ENCODE data around the gene ZNF235.
"Not testable (repeated sequence)": the region's sequence is repeated elsewhere in the genome, so short reads cannot be mapped to it uniquely, and the experiment has no call there.

Gene ZNF235

DNA sequence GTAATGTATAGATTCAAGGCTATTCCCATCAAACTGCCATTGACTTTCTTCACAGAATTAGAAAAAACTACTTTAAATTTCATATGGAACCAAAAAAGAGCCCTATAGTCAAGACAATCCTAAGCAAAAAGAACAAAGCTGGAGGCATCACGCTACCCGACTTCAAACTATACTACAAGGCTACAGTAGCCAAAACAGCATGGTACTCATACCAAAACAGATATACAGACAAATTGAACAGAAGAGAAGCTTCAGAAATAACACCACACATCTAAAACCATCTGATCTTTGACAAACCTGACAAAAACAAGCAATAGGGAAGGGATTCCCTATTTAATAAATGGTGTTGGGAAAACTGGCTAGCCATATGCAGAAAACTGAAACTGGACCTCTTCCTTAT lies 52.5 kb downstream of the ZNF235 start:
- POLR2A ChIA-PET = not testable (repeated sequence)
- CTCF ChIA-PET = interaction anchor here (0.6 kb wide), 1 partner anchor 42 kb away, joined by 3 read pairs; no protein-coding TSS in a partner anchor
- H3K9me3 ChIP-seq (ENCODE audit: control insufficient read depth, insufficient read depth, low read depth, low read length) = peaks cover 83% of the 10 kb centered on the region

DNA sequence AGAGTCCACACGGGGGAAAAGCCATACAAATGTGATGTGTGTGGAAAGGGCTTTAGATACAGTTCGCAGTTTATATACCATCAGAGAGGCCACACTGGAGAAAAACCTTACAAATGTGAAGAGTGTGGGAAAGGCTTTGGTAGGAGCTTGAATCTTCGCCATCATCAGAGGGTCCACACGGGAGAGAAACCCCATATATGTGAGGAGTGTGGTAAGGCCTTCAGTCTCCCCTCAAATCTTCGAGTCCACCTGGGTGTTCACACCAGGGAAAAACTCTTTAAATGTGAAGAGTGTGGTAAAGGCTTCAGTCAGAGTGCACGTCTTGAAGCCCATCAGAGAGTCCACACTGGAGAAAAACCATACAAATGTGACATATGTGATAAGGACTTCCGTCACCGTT lies 68.4 kb downstream of the ZNF235 start:
- no peaks in the 10 kb centered on the region for H3K4me1 ChIP-seq (ENCODE audit: control insufficient read depth, insufficient read depth, low read length)
- TF ChIP-seq HOXC10 (CRISPR knock-in tag; IDR thresholded peaks at IDR 0.05) (no peak), ZNF677 (tag by site-specific recombination; IDR thresholded peaks at IDR 0.05) (peak; percentile 60; the same call in 1 of the 2 replicates), ZNF366 (tag by site-specific recombination; conservative IDR thresholded peaks at IDR 0.05) (no peak)
- TF ChIP-seq, protein P1, sequence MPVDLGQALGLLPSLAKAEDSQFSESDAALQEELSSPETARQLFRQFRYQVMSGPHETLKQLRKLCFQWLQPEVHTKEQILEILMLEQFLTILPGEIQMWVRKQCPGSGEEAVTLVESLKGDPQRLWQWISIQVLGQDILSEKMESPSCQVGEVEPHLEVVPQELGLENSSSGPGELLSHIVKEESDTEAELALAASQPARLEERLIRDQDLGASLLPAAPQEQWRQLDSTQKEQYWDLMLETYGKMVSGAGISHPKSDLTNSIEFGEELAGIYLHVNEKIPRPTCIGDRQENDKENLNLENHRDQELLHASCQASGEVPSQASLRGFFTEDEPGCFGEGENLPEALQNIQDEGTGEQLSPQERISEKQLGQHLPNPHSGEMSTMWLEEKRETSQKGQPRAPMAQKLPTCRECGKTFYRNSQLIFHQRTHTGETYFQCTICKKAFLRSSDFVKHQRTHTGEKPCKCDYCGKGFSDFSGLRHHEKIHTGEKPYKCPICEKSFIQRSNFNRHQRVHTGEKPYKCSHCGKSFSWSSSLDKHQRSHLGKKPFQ (tag by site-specific recombination; IDR thresholded peaks at IDR 0.05) = peak; percentile 53
- H3K9me3 ChIP-seq (ENCODE audit: control insufficient read depth, insufficient read depth, low read depth, low read length) = peaks cover 65% of the 10 kb centered on the region
- ChIA-PET POLR2A (no interaction called here), CTCF (interaction anchor here (0.6 to 1.0 kb wide), 2 partner anchors 20 to 31 kb away, joined by 3 to 4 read pairs; no protein-coding TSS in a partner anchor)
- H3K36me3 ChIP-seq (ENCODE audit: control insufficient read depth in 2 of 2, insufficient read depth in 1 of 2, low read length in 2 of 2) = peaks cover 55 to 97% of the 10 kb centered on the region in 2 experiments
- H3K27ac ChIP-seq (ENCODE audit: extremely low read depth, low read depth, low read length) = no peak overlapping the region
- H3K4me3 ChIP-seq (ENCODE audit: low read depth, low read length) = no peak overlapping the region

More for the DNA sequence above, 52.5 kb downstream of the ZNF235 start:
- not testable (repeated sequence) for H3K4me3 ChIP-seq (ENCODE audit: low read depth, low read length); H3K27ac ChIP-seq (ENCODE audit: extremely low read depth, low read depth, low read length); H3K4me1 ChIP-seq (ENCODE audit: control insufficient read depth, insufficient read depth, low read length)
- peaks cover 0 to 43% of the 10 kb centered on the region in 2 experiments; a peak in 2 of 3 replicates for H3K36me3 ChIP-seq (ENCODE audit: control insufficient read depth in 2 of 2, insufficient read depth in 1 of 2, low read length in 2 of 2)
- peak; percentile 36; the same call in 1 of the 2 replicates for TF ChIP-seq ZNF354C (tag by site-specific recombination; IDR thresholded peaks at IDR 0.05; ENCODE audit: borderline replicate concordance, low read depth)
- 0 out of 2 replicates have a peak, but pooled peaks have one; percentile 16 for TF ChIP-seq ZXDB (tag by site-specific recombination; IDR thresholded peaks at IDR 0.05)
- TF ChIP-seq ZBTB21 (tag by site-specific recombination; IDR thresholded peaks at IDR 0.05) = peak; percentile 14; the same call in 1 of the 2 replicates
- TF ChIP-seq, protein P2, sequence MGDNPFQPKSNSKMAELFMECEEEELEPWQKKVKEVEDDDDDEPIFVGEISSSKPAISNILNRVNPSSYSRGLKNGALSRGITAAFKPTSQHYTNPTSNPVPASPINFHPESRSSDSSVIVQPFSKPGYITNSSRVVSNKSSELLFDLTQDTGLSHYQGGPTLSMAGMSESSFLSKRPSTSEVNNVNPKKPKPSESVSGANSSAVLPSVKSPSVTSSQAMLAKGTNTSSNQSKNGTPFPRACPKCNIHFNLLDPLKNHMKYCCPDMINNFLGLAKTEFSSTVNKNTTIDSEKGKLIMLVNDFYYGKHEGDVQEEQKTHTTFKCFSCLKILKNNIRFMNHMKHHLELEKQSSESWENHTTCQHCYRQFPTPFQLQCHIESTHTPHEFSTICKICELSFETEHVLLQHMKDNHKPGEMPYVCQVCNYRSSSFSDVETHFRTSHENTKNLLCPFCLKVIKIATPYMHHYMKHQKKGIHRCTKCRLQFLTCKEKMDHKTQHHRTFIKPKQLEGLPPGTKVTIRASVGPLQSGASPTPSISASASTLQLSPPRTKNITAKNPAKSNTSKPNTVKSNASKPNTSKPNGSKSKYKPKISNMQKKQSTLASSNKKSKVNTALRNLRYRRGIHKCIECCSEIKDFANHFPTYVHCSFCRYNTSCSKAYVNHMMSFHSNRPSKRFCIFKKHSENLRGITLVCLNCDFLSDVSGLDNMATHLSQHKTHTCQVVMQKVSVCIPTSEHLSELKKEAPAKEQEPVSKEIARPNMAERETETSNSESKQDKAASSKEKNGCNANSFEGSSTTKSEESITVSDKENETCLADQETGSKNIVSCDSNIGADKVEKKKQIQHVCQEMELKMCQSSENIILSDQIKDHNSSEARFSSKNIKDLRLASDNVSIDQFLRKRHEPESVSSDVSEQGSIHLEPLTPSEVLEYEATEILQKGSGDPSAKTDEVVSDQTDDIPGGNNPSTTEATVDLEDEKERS (tag by site-specific recombination; IDR thresholded peaks at IDR 0.05) = peak; percentile 93; the same call in 1 of the 2 replicates
- TF ChIP-seq, protein P3, sequence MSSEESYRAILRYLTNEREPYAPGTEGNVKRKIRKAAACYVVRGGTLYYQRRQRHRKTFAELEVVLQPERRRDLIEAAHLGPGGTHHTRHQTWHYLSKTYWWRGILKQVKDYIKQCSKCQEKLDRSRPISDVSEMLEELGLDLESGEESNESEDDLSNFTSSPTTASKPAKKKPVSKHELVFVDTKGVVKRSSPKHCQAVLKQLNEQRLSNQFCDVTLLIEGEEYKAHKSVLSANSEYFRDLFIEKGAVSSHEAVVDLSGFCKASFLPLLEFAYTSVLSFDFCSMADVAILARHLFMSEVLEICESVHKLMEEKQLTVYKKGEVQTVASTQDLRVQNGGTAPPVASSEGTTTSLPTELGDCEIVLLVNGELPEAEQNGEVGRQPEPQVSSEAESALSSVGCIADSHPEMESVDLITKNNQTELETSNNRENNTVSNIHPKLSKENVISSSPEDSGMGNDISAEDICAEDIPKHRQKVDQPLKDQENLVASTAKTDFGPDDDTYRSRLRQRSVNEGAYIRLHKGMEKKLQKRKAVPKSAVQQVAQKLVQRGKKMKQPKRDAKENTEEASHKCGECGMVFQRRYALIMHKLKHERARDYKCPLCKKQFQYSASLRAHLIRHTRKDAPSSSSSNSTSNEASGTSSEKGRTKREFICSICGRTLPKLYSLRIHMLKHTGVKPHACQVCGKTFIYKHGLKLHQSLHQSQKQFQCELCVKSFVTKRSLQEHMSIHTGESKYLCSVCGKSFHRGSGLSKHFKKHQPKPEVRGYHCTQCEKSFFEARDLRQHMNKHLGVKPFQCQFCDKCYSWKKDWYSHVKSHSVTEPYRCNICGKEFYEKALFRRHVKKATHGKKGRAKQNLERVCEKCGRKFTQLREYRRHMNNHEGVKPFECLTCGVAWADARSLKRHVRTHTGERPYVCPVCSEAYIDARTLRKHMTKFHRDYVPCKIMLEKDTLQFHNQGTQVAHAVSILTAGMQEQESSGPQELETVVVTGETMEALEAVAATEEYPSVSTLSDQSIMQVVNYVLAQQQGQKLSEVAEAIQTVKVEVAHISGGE (tag by site-specific recombination; conservative IDR thresholded peaks at IDR 0.05; ENCODE audit: low read depth) = 0 out of 2 replicates have a peak, but pooled peaks have one; percentile 7
- 0 out of 2 replicates have a peak, but pooled peaks have one; percentile 9 for TF ChIP-seq ZNF248 (tag by site-specific recombination; IDR thresholded peaks at IDR 0.05)

Data from HEK293 (cell line).